DLD1 (cell line): ENCODE measurements around the gene ACOX2.

ENCODE experiments used
- in situ Hi-C: cut with HindIII; loops from 2 replicates; pipeline ENCODE4 v1.10.0; 2017; ENCODE audit warnings: low sequenced_read_pairs

The ACOX2 gene

DNA sequence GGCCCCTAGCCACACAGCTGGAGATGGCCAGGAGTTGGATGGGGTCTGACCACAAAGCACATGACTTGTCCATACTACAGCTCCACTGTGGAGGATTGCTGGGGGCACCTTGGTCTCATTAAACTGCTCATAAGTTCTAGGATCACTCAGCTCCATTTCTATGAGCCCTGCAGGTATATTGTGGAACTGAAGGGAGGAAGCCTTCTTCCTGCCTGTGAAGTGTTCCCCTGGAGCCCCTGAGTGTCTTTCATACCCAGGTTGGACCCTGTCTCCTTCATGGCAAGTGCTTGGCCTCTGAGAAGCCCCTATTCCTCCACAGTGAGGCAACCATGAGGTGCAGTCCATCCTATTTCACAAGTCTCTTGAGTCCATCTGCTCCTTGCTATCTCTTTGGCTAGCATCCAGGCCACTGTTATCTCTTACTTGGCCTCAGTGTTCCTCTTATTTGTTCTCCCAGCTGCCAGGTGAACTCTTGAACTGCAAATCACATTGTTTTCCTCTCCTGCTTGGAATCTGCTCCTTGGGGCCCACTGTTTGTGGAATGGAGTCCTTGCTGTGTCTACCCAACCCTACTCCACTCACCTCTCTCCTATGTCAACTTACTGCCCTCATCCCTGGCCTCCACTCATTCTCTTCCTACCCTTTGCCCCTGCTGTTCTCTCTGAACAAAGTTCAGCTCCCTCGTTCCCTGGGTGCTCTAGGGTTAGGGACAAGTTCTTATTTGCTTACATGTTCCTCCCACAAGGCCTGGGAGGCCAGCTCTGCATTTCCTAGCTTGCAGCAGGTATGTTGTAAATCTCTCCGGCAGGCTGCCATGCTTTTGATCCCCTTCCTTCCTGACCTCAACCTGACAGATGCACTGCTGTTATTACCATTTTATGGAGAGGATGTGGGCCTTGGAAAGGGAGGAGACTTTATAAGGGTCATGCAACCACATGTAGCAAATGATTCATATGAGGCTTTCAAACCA is 1.2 kb downstream of the ACOX2 start:
- in situ Hi-C loops, result loop anchor here (25.0 kb wide), 1 partner anchor 101 kb away; no protein-coding TSS in a partner anchor

DNA sequence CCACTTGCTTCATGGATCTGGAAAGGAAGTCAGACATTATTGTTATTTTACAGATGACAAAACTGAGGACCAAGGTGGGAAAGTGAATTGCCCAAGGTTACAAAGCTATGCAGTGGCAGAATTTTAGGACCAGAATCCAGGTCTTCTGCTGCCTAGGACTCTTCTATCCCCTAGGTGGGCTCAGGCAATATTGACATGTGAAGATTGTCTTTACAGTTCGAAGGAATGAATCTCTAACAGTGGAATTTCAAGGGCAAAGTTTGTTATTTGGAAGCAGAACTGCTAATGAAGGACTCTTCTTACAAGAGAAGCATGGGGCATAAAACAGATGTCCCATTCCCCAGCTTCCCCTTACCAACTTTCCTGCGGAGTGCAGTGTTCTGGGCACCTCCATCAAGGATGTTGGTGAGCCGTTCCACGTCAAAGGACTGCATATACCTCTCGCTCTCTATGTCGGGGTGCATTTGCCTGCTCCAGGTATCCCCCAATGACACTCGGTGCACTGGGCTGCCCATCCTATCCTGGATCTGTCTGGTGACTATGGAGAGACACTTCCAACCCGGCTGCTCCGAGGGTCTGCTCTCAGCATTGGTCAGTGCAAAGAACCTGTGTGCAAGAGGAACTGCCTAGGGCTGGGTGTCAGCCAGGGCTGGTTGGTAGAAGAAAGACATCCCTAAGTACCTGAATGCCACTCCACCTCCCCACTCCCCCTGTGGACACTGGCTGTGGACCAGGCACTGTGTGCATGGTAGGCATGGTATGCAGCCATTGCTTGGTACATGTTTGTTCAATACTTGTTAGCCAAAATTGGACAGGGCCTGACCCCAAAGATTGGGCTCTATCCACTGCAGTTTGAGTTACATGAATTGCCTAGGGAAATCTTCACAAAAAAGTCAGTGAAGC is 2.1 kb downstream of the ACOX2 start:
- in situ Hi-C loops, result loop anchor here (25.0 kb wide), 1 partner anchor 102 kb away; no protein-coding TSS in a partner anchor

DNA sequence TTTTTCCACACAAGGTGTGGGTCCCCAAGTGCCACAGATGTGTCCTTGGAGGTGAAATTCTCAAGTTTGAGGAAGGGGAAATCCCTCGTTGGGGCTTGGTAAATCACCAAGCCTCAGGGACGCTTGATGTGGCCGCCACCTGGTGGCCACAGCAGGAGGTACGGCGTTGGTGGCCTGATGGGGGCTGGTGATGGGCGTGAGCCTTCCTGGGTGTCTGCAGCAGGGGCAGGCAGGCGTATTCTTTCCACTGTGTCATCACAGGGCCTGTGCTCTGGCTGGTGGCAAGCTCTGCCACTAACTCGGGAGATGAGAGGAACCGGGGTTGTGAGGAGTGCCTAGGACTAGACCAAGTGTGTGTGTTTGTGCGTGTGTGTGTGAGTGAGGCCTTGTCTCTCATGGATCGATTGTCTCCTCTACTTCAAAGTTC is 4.2 kb downstream of the ACOX2 start:
- in situ Hi-C loops, result loop anchor here (25.0 kb wide), 1 partner anchor 104 kb away; no protein-coding TSS in a partner anchor

DNA sequence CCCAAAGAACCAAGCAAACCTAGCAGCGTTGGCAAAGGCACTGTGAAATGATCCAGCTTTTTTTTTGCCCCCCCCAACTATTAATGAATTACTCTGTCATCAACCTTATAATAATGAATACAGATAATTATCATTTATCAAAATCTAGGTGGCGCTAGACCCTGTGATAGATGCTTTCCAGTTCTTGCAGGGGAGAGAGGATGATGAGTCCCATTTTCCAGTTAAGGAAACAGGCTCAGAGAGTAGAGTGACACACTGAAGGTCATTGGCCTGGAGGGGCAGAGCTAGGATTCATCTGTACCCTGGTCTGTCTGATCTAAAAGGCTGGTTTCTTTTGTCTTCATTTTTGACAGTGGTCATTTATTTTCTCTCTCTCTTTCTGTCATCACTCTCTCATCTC is 5.0 kb downstream of the ACOX2 start:
- in situ Hi-C loops, result loop anchor here (25.0 kb wide), 1 partner anchor 105 kb away; no protein-coding TSS in a partner anchor

DNA sequence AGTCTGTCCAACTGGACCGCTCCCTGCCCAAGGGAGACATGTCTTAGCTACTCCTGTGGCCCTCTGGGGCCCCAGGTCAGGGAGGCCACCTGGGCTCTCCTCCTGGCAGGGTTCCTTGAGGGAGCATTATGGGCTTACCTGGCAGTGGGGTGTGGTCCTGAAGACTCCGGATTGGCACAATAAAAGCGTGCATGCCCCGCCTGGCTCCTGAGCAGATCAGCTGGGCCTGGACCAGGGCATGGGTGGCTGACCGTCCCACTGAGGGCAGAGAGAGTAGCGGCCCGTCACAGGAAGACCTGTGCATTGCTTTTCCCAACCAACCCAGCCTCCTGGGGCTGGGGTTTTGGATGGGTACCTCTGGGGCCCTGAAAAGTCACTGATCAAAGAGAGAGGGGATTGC is 5.4 kb downstream of the ACOX2 start:
- in situ Hi-C loops, result loop anchor here (25.0 kb wide), 1 partner anchor 106 kb away; no protein-coding TSS in a partner anchor

DNA sequence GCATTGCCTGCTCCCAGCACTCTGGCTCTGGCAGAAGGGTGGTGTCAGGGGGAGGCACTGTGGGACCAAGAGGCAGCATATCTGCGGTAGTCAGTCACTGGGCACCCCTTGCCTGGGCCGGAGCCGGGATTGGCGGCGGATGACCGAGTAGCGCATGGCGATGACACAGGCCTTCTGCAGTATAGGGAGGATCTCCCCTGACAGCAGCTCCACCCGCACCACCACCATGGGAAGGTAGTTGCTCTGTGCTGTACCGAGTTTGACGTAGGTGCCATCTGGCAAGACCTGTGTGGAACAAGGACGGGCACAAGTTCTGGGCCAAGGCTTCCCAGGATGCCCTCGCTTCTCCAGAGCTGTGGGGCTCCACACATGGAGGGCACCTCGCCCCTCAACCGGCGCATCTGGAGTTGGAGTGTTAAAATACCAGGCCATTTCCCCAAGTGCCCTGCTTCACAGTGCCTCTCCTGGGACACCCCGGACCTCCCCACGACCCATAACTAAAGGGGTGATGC is 6.6 kb downstream of the ACOX2 start:
- in situ Hi-C loops, result loop anchor here (25.0 kb wide), 1 partner anchor 107 kb away; no protein-coding TSS in a partner anchor

DNA sequence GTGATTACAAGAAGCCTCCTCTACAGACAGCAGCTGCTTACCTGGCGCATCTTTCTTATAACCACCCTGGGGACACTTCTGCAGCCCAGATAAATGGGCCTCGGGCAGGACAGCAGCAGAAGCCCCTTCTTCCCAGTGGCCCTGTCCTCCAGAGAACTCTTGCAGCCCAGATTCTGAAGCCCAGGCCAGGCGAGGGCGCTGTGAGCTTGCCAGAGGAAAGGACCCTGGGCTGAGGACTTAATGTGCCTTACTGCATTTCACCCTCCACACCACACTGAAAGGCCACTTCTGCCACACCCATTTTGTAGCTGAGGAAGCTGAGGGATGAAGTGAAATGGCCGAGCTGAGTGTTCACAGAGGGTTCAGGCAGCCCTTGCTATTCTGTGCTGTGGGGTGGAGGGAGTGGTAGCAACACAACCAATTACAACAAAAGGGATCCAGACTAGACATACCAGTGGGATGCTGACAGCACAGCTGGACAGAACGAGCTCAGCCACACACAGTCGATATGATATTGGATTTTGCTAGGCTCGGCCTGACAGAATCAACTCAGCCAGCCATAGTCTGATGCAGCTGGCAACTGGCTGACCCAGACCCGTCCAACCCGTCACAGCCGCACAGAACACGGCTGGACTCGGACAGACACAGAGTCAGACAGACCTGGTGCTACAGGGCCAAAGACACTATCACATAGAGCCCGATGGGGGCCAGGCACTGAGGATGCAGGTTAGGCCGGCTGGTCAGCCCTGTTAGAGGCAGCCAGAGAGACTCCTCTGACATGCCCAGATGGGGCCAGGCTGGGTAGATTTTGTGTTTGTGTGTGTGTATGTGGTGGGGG is 7.3 kb downstream of the ACOX2 start:
- in situ Hi-C loops, result loop anchor here (5.0 to 25.0 kb wide), 2 partner anchors 37 to 108 kb away; partner anchors contain the start of gene KCTD6

DNA sequence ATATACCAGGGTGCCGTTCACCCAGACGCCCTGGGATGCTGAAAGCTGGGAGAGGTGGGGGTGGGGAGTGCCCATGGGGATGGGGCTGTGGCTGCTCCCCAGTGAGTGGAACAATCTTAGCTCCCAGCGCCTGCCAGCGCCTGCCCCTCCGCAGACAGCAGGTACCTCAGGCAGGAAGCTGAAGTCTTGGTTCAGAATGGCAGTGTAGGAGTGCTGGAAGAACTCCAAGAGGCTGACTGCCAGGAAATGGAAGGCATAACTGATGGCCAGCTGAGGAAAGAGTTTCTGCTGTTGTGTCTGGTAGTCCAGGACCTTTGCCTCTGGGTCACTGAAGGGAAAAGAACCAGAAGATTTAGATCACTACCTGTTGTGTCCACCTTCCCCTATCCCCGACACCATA is 8.4 kb downstream of the ACOX2 start:
- in situ Hi-C loops, result loop anchor here (5.0 to 25.0 kb wide), 2 partner anchors 36 to 109 kb away; partner anchors contain the start of gene KCTD6

DNA sequence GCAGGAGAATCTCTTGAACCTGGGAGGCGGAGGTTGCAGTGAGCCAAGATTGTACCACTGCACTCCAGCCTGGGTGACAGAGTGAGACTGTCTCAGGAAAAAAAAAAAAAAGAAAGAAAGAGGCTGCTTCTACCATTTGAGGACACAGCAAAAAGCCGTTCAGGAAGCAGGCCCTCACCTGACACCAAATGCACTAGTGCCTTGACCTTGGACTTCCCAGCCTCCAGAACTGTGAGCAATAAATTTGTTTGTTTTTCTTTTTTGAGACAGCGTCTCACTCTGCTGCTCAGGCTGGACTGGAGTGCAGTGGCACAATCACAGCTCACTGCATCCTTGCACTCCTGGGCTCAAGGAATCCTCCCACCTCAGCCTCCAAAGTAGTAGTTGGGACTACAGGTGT is 9.6 kb downstream of the ACOX2 start:
- in situ Hi-C loops, result loop anchor here (5.0 to 25.0 kb wide), 2 partner anchors 35 to 110 kb away; partner anchors contain the start of gene KCTD6

DNA sequence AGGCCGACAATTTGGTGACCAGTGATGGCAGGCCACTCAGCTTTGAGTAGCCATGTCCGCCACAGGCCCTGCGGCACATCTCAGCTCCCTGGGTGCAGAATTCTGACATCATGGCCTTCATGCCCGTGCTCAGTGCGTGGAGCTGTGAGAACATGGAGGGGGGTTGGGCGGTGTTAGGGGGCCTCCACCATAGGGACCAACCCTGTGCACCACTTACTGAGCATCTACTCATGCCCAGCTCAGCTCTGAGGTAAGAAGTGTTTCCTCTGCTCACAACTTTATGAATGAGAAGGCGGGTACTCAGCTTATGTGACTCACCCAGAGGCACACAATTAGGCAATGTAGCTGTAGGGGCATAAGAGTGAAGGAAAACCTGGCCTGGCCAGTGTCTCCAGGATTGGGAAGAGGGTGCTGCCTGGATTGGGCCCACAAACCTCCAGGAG is 10.5 kb downstream of the ACOX2 start:
- in situ Hi-C loops, result loop anchor here (5.0 to 25.0 kb wide), 2 partner anchors 34 to 111 kb away; partner anchors contain the start of gene KCTD6

DNA sequence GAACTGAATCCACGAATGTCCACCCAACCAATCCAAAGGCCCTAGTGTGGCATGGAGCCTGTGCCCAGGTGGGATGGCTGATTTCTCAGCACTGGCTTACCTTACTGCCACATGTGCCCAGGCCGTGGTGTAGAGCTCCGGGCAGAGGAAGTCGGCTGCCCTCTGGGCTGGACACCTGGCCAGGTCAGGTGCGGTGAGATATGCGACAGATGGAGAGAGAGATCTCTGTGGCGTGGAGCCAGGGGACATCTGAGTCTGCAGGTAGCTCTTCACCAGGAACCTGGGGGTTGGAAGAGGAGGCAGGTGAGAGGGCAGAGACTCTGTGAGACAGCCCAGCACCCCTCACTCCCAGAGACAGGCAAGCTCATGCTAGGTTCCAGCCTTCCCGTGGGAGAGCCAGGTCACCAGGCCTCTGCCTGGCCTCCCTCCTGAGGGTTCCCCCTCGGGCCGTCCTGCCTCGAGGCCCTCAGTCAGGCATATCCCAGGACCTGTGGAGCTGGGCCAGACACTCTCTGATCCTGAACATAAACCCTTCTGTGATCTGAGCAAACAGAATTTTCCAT is 12.6 kb downstream of the ACOX2 start:
- in situ Hi-C loops, result no loop called here

DNA sequence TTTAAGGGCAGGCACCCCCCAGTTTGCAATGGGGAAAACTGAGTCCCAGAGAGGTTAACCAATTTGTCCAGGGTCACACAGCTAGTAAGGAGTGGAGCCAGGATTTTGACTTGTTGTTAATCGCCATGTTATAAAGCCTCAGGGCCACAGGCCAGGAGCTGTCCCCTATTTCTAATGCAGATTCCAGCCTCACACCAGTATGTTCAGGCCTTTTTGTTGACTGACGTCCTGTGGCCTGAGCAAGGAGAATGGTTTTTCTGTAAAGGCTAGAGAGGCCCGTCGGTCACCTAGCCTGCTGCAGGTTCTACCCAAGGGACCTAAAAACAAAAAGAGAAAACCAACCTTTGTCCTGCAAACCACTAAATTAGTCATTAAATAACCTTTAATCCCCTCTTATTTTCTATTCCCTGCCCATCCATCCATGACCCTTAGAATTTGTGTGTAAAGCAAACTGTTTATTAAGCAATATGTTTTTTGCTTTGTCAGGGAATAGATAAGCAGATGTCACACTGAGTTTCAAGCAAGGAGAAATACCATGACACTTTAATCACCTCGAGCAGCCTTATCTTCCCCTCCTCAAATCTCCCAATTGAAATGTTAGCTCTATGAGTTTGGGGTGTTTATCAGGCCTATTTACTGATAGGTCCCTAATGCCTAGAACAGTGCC is 14.1 kb downstream of the ACOX2 start:
- in situ Hi-C loops, result no loop called here

DNA sequence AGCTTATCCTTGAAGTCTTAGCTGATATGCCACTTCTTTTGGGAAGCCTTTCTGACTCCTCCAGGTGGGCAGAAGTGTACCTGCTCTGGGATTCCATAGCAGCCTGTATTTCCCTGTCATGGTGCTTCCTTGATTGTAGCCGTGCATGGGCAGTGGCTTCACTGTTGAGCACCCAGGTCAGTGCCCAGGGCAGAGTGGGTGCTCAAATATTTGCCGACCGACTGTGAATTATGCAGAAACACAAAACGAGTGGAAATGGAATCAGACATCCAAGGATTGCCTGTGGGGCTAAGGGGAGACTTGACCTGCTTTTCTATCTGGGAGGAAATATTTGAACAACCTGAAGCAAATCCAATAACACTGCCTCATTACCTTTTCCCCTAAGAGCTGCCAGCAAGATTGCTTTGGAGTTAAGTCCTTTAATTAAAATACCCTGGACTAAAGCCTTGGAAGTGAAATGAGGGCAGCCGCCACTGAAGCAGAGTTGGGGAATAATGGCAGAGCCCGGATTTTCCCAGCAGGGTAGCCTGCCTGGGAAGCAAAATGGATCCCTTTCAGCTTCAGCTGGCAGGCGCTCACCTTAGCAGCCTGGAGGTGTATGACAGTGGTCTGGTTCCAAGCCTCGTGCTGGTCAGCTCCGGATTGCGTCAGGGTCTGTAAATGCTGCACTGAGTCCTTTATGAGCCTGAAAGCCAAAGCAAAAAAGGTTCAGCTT is 14.9 kb downstream of the ACOX2 start:
- in situ Hi-C loops, result no loop called here

DNA sequence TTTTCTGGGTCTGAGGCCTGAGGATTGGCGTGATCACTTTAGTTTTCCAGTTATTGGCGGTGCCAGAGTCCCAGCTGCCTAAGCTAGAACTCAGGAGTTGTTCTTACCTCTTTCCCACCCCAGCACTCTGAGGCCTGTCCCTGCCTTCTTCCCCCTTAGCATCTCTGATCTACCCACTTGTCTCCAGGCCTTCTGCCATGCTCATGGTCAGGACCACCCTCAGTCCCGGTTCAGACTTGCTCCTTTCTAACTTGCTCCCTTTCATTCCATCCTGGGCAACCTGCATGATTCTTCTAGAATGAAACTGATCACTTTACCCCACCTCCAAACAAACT is 15.7 kb downstream of the ACOX2 start:
- in situ Hi-C loops, result no loop called here

DNA sequence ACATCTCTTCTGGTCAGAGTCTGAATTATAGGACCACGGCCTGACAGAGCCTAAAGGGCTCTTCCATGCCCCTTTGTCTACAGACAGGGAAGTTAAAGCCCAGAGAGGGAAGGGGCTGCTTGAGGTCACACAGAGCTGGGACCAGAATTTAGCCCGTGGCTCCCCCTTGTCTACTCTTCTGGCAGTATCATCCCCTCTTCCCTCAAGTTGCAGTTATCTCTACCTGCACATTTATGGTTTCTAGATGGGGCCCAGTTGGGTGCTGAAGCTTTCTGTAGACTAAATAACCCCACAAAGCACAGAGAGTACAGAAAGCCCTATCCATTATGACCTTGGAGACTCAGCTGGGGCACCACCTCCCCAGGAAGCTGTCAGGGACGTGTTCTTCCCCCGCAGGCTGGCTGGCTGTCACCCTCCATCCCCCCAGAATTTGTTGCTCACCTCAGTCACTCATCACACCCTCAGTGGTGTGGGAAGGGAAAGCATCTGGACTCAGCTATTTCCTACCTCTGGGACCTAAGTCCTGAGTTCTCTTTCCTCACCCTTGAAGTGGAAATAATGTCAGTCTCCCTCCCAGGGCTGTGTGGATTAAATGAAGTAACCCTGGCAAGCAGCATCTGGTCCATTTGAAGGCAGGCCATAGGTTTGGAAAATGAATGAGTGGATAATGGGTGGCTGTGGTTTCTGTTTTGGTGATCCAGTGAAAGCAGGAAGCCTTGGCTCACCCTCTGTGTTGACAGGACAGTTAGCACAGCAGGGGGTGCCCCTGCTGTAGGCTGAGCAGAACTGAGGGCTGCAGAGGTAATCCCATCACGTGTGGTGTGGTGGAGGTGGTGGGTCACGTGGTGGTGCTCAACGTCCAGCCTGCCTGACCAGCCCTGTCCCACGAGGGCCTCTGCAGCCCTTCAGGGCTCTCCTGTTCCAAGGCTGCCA is 16.3 kb downstream of the ACOX2 start:
- in situ Hi-C loops, result no loop called here

DNA sequence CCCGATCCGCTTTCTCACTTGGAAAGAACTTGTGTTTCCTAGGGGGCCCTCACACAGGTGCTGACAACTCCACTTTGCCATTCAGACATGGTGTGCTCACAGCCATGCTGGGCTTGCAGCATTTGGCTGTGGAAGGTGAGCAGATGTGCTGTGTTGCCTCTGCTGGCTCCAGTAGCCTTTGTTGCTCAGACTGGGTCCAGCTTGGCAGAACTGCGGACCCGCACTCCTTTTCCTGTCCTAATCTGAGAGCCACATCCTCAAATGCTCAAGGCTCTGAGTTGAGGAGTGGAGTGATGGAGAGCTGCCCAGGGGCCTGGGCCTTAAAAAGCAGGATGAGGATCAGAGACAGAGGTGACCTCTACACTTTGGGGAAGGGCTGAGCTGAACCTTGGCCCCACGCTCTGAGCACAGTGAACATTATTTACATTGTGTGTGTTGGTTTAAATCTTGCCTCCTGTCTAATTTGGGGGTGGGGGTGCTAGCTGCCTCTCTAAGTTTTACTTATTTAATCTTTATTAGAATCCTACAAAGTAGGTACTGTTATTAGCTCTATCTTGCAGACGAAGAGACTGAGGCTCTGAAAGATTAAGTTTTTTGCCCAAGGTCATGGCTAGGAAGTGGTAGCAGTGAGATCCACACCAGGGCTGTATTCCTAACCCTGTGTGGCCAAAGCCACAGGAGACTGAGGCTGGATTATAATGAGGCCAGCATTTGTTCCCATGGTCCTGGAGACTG is 17.2 kb downstream of the ACOX2 start:
- in situ Hi-C loops, result no loop called here
